Ovary (tissue), 3 donors: Measurements from ENCODE around the gene MMP24OS.

Experiments used
- CTCF ChIP-seq, 3 donors: fragments of 450-650 bp in 2 of 3; fragments of 200-600 bp in 1 of 3; IDR thresholded peaks; one replicate each; pipeline versions ENCODE4 v1.5.1 to v1.8.0; 2016 to 2022; ENCODE audit warnings: antibody characterized with exemption in 3 of 3, mild to moderate bottlenecking in 1 of 3
- POLR2A ChIP-seq: fragments of 450-650 bp; IDR thresholded peaks from one replicate; pipeline ENCODE4 v1.6.1; 2017; ENCODE audit warnings: antibody characterized with exemption, mild to moderate bottlenecking, moderate library complexity
- donor health status: DM: no; HTN: no; CAD: no.

GRCh38 chr20:35251613-35251940 lies 26.3 kb downstream of the MMP24OS start:
- TF ChIP-seq CTCF (IDR thresholded peaks at IDR 0.05), result no peak
- no peak for TF ChIP-seq POLR2A
